ENCODE data around the gene DLG2.
A peak's percentile ranks its signal among the peaks of the same experiment; 100 is the strongest.
"Not testable (repeated sequence)": the region's sequence is repeated elsewhere in the genome, so short reads cannot be mapped to it uniquely, and the experiment has no call there.

DLG2 gene

GRCh38 chr11:84407091-84407490, 1220.1 kb downstream of the DLG2 start:
- Histone ChIP-seq H3K4me3 (no peak overlapping the region), H3K27ac (no peak overlapping the region)

- no peak overlapping the region for H3K27ac ChIP-seq
- H3K4me3 ChIP-seq: no peak overlapping the region
Measured at GRCh38 chr11:84398017-84398626, 1229.0 kb downstream of the DLG2 start.

GRCh38 chr11:84396521-84396920, 1230.6 kb downstream of the DLG2 start:
- Histone ChIP-seq H3K27ac (no peak overlapping the region), H3K4me3 (no peak overlapping the region)

GRCh38 chr11:84390441-84391078, 1236.6 kb downstream of the DLG2 start:
- no peak overlapping the region for H3K4me3 ChIP-seq
- no peak overlapping the region for H3K27ac ChIP-seq

- H3K4me3 ChIP-seq: no peak overlapping the region
- no peak overlapping the region for H3K27ac ChIP-seq
Measured at GRCh38 chr11:84389696-84390095, 1237.4 kb downstream of the DLG2 start.

- H3K4me3 ChIP-seq: no peak overlapping the region
- no peak overlapping the region for H3K27ac ChIP-seq
Measured at GRCh38 chr11:84384731-84385130, 1242.4 kb downstream of the DLG2 start.

- Histone ChIP-seq H3K27ac (no peak overlapping the region), H3K4me3 (no peak overlapping the region)
Measured at GRCh38 chr11:84383576-84383975, 1243.6 kb downstream of the DLG2 start.

GRCh38 chr11:84381666-84382065, 1245.5 kb downstream of the DLG2 start:
- H3K27ac ChIP-seq: no peak overlapping the region
- H3K4me3 ChIP-seq: no peak overlapping the region

- H3K4me3 ChIP-seq: no peak overlapping the region
- no peak overlapping the region for H3K27ac ChIP-seq
Measured at GRCh38 chr11:84372381-84372950, 1254.7 kb downstream of the DLG2 start.

GRCh38 chr11:84358034-84358433, 1269.1 kb downstream of the DLG2 start:
- no peak overlapping the region for H3K27ac ChIP-seq
- H3K4me3 ChIP-seq: no peak overlapping the region

- H3K27ac ChIP-seq: no peak overlapping the region
- H3K4me3 ChIP-seq: no peak overlapping the region
Measured at GRCh38 chr11:84355911-84356310, 1271.2 kb downstream of the DLG2 start.

- Histone ChIP-seq H3K27ac (no peak overlapping the region), H3K4me3 (no peak overlapping the region)
Measured at GRCh38 chr11:84345597-84345996, 1281.5 kb downstream of the DLG2 start.

- Histone ChIP-seq H3K27ac (no peak overlapping the region), H3K4me3 (no peak overlapping the region)
Measured at GRCh38 chr11:84345027-84345426, 1282.1 kb downstream of the DLG2 start.

- H3K27ac ChIP-seq: no peak overlapping the region
- H3K4me3 ChIP-seq: no peak overlapping the region
Measured at GRCh38 chr11:84339796-84340195, 1287.3 kb downstream of the DLG2 start.

GRCh38 chr11:84333221-84333620, 1293.9 kb downstream of the DLG2 start:
- H3K4me3 ChIP-seq: no peak overlapping the region
- no peak overlapping the region for H3K27ac ChIP-seq

GRCh38 chr11:84322211-84322610, 1304.9 kb downstream of the DLG2 start:
- no peak overlapping the region for H3K27ac ChIP-seq
- H3K4me3 ChIP-seq: no peak overlapping the region

- no peak overlapping the region for H3K27ac ChIP-seq
- H3K4me3 ChIP-seq: no peak overlapping the region
Measured at GRCh38 chr11:84319863-84320262, 1307.3 kb downstream of the DLG2 start.

GRCh38 chr11:84316866-84317555, 1310.1 kb downstream of the DLG2 start:
- Histone ChIP-seq H3K27ac (no peak overlapping the region), H3K4me3 (peak overlapping the region in 1 of 7 experiments; percentile 18)

GRCh38 chr11:84313830-84314359, 1313.2 kb downstream of the DLG2 start:
- no peak overlapping the region for H3K27ac ChIP-seq
- H3K4me3 ChIP-seq: no peak overlapping the region

GRCh38 chr11:84310268-84310667, 1316.9 kb downstream of the DLG2 start:
- H3K4me3 ChIP-seq: no peak overlapping the region
- no peak overlapping the region for H3K27ac ChIP-seq

GRCh38 chr11:84308491-84308890, 1318.7 kb downstream of the DLG2 start:
- H3K4me3 ChIP-seq, H3K27ac ChIP-seq: not testable (repeated sequence)

Data from skin epidermis (tissue), 12 donors.